ENCODE results near the gene IRGQ. TPM values are rescaled to one million over a fixed set of nuclear protein-coding genes. Genes with fewer than 3 reads are reported as not detected.
"Not testable (repeated sequence)": the region's sequence is repeated elsewhere in the genome, so short reads cannot be mapped to it uniquely, and the experiment has no call there.

The IRGQ gene, protein sequence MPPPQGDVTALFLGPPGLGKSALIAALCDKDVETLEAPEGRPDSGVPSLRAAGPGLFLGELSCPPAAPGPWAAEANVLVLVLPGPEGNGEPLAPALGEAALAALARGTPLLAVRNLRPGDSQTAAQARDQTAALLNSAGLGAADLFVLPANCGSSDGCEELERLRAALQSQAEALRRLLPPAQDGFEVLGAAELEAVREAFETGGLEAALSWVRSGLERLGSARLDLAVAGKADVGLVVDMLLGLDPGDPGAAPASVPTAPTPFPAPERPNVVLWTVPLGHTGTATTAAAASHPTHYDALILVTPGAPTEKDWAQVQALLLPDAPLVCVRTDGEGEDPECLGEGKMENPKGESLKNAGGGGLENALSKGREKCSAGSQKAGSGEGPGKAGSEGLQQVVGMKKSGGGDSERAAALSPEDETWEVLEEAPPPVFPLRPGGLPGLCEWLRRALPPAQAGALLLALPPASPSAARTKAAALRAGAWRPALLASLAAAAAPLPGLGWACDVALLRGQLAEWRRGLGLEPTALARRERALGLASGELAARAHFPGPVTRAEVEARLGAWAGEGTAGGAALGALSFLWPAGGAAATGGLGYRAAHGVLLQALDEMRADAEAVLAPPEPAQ
- 10 to 100 TPM; 12.1 to 16.4 (median 13.2) TPM for polyA plus RNA-seq (ENCODE audit: insufficient read length in 4 of 4)

DNA sequence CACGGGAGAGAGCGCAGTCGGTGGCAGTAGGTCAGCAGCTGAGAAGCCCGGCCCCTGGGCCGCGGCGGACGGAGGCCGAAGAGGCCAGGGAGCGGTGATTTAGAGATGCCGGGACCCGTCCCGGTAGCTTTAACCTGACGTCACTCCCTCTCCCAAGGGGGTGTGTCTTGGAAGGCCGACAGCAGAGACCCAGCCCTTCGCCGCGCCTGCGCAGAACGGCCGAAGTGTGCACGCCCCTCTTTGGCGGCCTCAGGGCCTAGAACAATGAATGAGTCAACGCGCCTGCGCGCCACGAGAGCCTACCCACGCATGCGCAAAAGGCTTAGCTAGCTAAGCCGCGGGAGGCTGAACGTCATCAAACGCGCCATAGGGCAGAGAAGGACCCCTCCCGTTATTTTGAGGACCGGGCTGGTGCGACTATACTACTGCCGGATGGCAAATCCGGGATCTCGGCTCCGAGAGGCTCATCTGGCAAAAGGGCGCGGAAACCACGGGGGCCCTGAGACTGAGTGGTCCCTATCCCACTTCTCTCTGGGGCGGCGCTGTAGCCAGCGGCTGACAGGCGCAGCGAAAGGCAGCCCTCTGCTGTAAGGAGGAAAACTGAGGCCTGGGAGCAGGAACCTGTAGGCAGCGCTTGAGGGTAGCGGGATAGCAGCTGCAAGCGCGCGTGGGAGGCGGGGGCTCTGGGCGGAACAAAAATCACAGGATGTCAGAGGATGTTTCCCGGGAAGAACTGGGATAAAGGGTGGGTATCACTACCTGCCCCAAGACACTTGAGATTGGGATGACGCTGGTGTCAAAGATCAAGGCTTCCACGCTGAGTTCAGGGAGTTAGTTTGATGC lies at the start of gene IRGQ, which contains the start of gene ZNF576:
TSS of gene IRGQ (minus strand) at position 136 of the 843 bp plus-strand sequence. CDS start 796 bp downstream, outside the sequence.
TSS of gene ZNF576 (plus strand) at position 597 of the 843 bp plus-strand sequence. CDS start 514 bp downstream, outside the sequence.
- DNase-seq (ENCODE audit: low read depth in 4 of 4, low spot score in 3 of 4) = peak; percentile 100

DNA sequence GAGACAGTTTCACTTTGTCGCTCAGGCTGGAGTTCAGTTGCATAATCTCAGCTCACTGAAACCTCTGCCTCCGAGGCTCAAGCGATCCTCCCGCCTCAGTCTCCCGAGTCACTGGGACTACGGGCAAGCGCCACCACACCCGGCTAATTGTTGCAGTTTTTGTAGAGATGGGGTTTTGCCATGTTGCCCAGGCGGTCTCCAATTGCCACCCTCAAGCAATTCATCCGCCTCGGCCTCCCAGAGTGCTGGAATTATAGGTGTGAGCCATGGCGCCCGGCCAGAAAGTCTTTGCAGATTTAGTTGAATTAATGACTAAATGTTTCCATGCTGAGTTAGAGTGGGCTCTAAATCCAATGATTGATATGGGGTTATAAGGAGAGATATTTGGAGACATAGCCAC lies 48.2 kb upstream of the IRGQ start:
- no peak for DNase-seq (ENCODE audit: low read depth in 4 of 4, low spot score in 3 of 4)

- DNase-seq (ENCODE audit: low read depth in 4 of 4, low spot score in 3 of 4) = no peak
Measured at GRCh38 chr19:43643326-43643725, 47.4 kb upstream of the IRGQ start.

GRCh38 chr19:43642531-43642930 lies 46.6 kb upstream of the IRGQ start:
- no peak for DNase-seq (ENCODE audit: low read depth in 4 of 4, low spot score in 3 of 4)

- DNase-seq (ENCODE audit: low read depth in 4 of 4, low spot score in 3 of 4) = no peak
Measured at GRCh38 chr19:43641333-43641732, 45.4 kb upstream of the IRGQ start.

- DNase-seq (ENCODE audit: low read depth in 4 of 4, low spot score in 3 of 4) = no peak
Measured at GRCh38 chr19:43640424-43640757, 44.5 kb upstream of the IRGQ start.

DNA sequence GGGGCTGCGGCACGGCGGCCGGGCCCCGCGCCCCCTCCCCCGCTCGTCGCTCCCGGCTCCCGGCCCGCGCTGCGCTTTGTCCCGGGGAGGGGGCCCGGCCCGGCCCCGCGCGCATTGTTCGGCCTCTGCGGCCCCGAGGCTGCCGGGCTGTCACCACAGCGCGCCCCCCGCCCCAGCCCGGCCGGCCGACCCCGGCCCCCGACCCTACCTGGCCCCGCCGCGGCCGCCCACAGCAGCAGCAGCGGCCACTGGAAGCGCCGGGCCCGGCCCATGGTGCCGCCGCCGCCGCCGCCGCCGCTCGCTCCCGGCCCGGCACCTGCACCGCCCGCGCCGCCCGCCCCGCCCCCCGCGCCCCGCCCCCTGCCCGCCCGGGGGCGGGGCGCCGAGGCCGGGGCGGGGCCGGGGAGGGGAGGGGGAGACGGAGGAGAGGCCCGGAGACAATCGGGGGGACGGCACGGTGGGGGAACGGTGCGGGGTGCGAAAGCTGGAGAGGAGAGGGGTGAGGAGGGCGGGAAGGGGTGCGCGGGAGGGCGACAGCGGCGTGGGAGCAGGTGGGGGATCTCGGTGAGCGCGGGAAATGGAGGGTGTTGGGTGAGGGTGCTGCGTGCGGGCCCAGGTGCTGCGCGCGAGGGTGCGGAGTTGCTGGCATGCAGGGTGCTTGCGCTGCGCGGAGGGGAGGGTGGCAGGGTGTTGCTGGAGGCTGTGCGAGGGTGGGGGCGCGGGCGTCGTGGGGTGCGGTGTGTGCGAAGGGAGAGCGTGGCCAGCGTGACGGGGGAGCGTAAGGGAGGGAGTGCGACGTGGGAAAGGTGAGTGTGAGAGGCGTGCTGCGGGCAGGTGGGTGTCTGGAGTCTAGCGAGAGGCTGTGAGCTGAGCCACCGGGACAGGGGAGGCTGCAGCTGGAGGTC lies 43.8 kb upstream of the IRGQ start, which contains the start of gene CADM4:
TSS of gene CADM4 (minus strand) at position 332 of the 905 bp plus-strand sequence. CDS start at position 272, 60 bp downstream.
- no peak for DNase-seq (ENCODE audit: low read depth in 4 of 4, low spot score in 3 of 4)

DNA sequence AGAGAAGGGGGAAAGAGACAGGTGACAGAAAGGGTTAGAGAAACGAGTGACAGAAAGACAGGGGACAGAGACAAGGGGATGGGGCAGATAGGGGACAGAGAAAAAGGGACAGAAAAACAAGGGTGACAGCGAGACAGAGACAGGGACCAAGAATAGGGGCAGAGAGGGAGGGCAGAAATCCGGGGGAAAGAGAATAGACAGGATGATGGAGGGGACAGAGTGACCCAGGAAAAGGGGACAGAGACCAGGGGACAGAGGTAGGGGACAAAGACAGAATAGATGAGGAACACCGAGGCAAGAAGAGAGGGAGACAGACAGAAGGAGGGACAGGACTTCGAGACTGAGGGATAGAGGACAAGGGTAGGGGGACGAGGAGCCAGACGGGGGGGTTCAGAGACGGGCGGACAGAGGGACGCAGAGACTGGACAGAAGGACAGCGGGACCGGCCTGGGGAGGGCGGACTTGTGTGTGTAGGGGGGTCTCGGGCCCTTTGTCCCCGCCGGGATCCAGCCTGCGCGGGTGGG lies 43.1 kb upstream of the IRGQ start:
- no peak for DNase-seq (ENCODE audit: low read depth in 4 of 4, low spot score in 3 of 4)

DNA sequence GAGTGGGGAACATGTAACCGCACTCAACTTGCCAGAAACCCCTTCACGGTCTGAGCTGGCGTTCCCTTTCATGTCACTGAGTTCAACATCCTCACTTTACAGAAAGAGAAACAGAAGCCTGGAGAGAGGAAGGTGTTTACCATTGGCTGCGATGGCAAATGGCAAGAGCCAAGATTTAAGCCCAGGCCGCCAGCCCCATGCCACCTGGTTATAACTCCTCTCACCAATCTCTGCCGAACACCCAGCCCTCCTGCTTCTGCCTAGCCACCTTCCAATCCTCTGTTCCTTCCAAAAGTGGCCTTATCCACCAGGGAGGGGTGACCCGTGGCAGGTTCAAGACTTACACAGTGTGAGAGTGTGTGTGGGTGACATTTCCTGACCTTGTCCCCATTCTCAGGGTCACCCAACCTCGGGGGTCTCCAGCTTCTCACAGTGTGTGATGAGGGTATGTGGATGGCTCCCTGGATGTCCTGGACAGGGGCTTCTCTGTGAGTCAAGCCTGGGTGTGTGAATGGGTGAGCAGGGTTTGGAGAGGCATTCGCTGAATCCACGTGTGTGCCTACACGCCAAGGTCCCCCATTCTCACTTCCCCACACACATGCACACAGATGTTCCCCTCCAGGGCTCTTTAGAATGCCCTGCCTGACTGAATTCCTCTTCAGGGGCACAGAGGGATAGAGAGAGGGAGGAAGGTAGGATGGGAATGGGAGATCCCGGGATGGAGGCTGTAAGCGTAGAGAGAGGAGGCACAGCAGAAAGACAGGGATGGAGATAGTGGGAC lies 42.5 kb upstream of the IRGQ start:
- DNase-seq (ENCODE audit: low read depth in 4 of 4, low spot score in 3 of 4) = no peak

GRCh38 chr19:43636121-43636683 lies 40.3 kb upstream of the IRGQ start:
- DNase-seq (ENCODE audit: low read depth in 4 of 4, low spot score in 3 of 4) = no peak

GRCh38 chr19:43635561-43635940 lies 39.6 kb upstream of the IRGQ start:
- not testable (repeated sequence) for DNase-seq (ENCODE audit: low read depth in 4 of 4, low spot score in 3 of 4)

DNA sequence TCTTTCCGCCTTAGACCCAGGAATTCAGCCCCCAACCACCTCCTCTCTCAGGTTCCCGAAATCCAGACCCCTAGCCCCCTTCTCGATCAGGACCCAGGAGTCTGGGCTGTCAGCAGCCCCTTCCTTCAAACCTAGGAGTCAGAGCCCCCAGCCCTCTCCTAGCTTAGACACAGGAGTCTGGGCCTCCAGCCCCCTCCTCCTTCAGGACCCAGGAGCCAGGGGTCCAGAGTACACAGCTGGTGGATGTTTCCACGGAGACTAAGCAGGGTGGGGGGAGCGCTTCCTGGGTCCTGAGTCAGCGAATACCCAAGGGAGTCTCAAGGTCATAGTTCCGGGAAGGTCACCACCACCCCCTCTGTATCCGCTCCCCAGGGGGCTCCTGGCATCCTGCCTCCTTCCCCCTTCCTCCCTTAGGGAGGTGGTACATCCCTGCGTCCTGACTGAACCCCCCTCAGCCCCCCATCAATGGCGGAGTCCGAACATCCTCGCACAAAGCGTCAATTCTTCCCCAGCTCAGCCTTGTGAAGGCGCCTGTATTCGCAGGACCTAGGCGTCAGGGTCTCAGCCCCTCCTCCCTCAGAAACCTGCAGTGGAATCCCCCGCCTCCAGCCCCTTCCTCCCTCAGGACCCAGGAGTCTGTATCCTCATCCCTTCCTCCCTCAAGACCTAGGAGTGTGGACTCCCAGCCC lies 39.1 kb upstream of the IRGQ start:
- DNase-seq (ENCODE audit: low read depth in 4 of 4, low spot score in 3 of 4) = no peak

DNA sequence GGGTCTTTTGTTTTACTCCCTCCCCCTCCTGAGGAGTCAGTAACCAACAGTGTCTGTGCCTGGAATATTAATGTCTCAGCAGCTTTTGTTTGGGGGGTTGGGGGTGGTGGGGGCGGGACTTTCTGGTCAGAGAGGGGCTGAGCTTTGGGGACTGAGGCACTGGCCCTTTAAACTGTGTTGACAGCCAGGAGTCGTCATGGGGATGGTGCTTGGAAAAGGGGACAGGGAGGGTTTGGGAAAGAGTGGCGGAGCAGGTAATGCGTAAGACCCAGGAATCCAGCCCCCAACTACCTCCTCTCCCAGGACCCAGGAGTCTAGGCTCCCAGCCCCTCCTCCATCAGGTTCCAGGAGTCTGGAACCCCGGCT lies 38.6 kb upstream of the IRGQ start:
- DNase-seq (ENCODE audit: low read depth in 4 of 4, low spot score in 3 of 4) = no peak

GRCh38 chr19:43634068-43634467 lies 38.1 kb upstream of the IRGQ start:
- no peak for DNase-seq (ENCODE audit: low read depth in 4 of 4, low spot score in 3 of 4)

DNA sequence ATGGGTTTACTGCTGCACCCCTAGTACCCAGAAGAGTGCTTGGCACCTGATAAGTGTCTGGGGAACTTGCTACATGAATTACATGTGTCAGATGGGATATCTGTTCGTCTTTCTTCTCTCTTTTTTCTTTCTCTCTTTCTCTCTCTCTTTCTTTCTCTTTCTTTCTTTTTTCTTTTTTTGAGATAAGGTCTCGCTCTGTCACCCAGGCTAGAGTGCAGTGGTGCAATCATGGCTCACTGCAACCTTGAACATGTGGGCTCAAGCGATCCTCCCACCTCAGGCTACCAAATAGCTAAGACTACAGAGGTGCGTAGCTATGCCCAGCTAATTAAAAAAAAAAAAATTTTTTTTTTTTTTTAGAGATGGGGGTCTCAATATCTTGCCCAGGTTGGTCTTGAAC lies 37.6 kb upstream of the IRGQ start:
- DNase-seq (ENCODE audit: low read depth in 4 of 4, low spot score in 3 of 4) = no peak

- no peak for DNase-seq (ENCODE audit: low read depth in 4 of 4, low spot score in 3 of 4)
Measured at GRCh38 chr19:43631491-43631890, 35.6 kb upstream of the IRGQ start.

DNA sequence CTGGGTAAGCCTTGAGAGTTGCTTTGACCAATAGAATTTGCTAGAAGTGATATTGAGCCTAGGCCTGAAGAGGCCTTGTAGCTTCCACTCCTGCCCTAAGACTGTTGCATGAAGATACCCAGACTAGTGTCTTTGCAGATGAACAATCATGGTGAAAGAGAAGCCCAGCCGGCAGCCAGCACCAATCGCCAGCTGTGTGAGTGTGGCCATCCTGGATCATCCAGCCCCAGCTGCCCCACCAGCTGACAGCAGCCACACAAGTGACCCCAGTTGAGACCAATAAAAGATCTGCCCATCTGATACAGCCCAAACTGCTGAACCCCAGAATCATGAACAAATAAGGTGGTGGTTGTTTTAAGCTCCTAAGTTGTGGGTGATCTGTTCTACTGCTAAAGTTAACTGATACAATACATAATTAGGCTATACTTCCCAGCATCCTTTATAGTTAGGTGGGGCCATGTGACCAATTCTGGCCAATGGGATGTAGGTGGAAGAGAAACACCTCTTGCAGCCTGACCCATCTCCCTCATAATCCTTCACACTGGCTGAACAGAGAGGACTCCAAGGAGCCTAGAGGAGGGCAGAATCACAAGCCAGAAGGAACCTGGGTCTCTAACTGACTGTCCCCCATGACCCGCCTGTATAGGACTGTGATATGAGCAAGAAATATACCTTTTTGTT lies 32.9 kb upstream of the IRGQ start:
- DNase-seq (ENCODE audit: low read depth in 4 of 4, low spot score in 3 of 4) = no peak

- DNase-seq (ENCODE audit: low read depth in 4 of 4, low spot score in 3 of 4) = no peak
Measured at GRCh38 chr19:43626838-43627237, 30.9 kb upstream of the IRGQ start.

Data from right renal pelvis (tissue), 4 donors.